Stimulated activated naive CD8-positive, alpha-beta T cell treated with anti-CD3 and anti-CD28 coated beads, Interleukin-15, Interleukin-2, amounts not matched to agents 100 U/mL and 50 U/mL, for 24 hours (primary cell): Measurements from ENCODE around the gene NAGPA.

Source experiments
- ATAC-seq: fragments of 150-1000 bp; cut with Tn5 transposase; one replicate; pipeline ENCODE4 v1.10.0; 2021
- DNase-seq: peaks from one replicate; pipeline ENCODE4 v3.0.0; 2021

Gene NAGPA

DNA sequence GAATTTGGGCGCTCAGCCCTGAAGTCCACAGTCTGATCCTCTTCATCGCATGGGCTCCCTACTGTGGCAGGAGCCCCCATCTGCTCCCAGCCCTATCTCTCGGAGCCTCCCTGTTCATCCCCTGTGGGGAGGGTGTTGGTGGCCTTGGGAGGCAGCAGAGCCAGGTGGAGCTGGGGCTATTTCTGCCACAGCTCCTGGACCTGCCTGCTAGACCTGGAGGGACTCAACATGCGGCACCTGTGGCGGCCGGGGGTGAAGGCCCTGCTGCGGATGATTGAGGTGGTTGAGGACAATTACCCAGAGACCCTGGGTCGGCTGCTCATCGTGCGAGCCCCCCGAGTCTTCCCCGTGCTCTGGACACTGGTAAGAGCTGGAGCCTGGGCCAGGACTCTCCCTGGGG is 30.5 kb downstream of the NAGPA start:
- no peak for ATAC-seq
- DNase-seq = no peak

DNA sequence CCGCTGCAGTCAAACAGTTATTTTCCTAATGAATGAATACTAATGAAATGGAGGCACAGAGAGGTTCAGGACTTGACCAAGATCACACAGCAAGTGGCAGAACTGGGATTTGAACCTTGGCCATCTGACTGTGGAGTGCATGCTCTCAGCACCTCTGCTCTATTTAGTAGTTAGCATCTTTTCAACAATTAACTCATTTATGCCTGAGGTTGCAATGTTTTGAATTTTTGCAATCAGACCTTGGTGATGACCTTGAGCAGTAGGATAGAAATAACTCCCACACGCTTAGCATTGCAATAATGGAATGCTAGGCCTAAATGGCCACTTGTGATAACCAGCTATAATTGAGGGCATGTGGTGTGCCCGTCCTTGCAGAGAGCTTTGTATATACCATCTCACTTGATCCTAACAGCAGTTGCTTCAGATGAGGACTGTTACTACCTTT is 31.0 kb downstream of the NAGPA start:
- ATAC-seq (no peak), DNase-seq (no peak)

DNA sequence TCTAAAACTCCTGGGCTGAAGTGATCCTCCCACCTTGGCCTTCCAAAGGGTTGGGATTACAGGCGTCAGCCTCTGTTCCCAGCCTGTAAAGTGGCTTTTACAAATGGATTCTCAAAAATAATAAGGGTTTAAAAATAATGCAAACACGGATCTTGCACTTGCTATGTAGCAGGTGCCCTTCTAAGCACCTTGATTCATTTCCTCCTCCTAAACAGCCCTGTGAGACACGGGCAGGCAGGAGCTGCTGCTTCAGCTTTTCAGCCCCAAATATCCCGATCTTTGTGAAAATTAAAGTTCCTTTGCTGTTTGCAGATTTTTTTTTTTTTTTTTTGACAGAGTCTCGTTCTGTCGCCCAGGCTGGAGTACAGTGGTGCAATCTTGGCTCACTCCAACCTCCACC is 31.7 kb downstream of the NAGPA start:
- ATAC-seq = no peak
- DNase-seq = no peak

DNA sequence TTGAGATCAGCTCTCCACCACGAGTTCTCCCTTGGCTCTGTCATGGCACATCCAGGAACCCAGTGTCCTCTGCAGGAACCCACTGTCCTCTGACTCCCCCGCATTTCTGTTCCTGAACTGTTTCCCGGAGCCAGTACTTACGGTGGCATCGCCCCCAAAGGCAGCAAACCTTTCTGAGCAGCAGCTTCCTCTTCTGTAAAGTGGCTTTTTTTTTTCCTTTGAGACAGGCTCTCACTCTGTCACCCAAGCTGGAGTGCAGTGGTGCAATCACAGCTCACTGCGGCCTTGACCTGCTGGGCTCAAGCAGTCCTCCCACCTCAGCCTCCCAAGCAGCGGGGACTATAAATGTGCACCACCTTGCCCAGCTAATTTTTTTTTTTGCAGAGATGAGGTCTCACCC is 32.2 kb downstream of the NAGPA start:
- no peak for ATAC-seq

DNA sequence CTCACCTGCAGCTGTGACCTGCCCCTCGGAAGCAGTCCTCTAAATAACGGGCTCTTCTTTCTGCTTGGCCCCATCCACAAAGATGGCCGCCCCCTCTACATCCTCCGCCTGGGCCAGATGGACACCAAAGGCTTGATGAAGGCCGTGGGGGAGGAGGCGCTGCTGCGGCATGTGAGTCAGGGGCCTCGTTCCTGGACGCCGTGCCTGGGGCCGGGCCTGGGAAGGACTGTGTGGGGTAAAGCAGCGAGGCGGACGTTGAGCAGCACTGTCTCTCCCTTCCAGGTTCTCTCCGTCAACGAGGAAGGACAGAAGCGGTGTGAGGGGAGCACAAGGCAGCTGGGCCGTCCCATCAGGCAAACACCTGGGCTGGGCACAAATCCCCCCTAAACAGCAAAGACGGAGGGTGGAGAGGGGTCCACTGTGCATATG is 33.1 kb downstream of the NAGPA start:
- DNase-seq (no peak), ATAC-seq (no peak)

More for the DNA sequence above, 32.2 kb downstream of the NAGPA start:
- DNase-seq = no peak

DNA sequence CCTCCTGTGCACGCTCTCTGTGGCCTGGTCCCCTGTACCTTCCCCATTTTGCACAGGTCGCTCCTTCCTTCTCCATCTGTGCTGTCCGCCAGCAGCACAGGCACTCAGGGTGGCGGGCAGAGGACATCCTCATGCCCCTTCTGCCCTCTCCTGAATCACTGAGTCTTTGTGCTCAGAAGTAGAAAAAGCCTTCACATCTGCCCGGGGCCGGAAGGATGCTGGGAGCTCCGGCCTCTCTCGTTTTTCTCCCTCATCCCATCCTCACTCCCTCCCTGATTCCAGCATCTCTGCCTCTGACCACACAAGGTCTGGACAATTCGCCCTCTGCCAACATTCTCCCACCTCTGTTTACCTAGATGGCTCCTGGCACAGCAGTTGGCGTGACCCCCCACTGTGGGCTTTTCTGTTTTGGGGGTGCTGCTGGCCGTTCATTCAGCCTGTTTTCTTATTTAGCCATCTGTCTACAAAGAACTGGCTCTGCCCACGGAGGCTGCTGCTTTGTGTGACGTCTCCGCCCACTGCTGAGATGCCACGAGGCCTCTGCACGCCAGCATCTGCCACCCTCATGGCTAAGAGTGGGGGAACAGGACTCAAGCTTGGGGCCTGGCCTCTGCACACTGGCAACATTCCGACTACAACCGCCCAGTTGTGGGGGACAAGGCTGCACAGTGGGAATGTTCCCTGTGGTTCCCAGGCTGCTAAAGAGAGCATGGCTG is 38.9 kb downstream of the NAGPA start:
- DNase-seq = no peak
- ATAC-seq = no peak

DNA sequence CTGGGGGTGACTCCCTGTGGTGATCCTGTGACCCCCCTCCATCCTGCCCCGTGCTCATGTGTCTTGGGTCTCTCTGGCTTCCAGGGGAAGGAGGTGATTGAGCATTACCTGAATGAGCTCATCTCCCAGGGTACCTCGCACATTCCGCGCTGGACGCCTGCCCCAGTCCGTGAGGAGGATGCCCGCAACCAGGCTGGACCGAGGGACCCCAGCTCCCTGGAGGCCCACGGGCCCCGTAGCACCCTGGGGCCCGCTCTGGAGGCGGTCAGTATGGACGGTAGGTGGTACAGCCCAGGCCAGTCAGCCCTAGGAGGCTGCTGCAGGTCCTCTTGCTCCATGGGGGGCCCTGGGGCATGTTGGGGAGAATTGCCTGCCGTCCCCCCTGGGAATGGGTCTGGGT is 42.0 kb downstream of the NAGPA start:
- no peak for ATAC-seq
- DNase-seq = no peak

DNA sequence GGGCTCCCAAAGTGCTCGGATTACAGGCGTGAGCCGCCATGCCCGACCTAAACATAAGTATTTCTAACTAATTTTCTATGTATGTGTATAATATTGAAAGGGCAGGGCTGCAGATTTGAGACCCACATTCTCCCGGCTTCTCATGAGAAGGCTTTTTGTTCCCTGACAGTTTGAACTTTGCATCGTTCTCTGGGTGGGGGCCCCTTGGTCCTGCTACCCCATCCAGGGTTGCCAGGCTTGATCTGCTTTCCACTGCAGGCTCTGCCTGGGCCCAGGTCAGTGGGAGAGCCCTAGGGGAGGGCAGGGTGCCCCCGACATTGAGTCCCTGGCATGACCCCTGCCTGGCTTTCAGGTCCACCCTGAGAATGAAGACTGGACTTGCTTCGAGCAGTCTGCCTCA is 43.3 kb downstream of the NAGPA start:
- no peak for ATAC-seq

DNA sequence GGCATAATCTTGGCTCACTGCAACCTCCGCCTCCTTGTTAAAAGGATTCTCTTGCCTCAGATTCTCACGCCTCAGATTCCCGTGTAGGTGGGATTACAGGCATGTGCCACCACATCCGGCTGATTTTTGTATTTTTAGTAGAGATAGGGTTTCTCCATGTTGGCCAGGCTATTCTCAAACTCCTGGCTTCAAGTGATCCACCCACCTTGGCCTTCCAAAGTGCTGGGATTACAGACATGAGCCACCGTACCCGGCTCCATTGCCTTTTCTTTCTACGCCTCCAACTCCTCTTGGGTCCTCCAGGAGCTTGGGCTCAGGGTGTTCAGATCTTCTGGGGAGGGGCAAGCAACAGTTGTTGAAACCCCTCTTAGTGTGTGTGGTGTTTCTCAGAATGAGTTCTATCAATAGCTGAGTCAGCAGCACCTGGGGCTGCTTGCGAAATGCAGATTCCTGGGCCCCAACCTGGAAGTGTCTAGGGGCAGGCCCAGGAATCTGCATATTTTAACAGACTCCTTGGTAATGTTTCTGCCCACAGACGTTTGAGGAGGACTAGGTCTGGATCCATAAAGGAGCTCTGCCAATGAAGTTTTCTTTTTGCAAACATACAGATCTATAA is 44.2 kb downstream of the NAGPA start:
- DNase-seq (no peak), ATAC-seq (no peak)

More for the DNA sequence above, 43.3 kb downstream of the NAGPA start:
- no peak for DNase-seq

DNA sequence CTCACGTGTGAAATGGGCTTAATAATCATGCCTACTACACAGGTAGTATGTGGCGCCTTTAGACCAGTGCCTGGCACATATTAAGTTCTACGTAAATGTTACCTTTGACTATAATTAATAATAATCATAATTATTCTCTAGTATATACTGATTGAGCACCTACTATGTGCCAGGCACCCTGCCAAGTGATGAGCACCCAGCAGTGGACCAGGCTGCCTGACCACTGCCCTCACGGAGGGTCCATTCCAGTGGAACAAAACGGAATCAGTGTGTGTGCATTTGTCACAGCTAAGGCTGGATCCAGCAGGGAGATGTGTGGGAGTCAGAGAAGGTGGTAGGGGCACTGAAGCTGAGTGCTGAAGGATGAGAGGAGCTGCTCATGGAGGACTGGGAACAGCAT is 45.1 kb downstream of the NAGPA start:
- no peak for ATAC-seq
- no peak for DNase-seq

DNA sequence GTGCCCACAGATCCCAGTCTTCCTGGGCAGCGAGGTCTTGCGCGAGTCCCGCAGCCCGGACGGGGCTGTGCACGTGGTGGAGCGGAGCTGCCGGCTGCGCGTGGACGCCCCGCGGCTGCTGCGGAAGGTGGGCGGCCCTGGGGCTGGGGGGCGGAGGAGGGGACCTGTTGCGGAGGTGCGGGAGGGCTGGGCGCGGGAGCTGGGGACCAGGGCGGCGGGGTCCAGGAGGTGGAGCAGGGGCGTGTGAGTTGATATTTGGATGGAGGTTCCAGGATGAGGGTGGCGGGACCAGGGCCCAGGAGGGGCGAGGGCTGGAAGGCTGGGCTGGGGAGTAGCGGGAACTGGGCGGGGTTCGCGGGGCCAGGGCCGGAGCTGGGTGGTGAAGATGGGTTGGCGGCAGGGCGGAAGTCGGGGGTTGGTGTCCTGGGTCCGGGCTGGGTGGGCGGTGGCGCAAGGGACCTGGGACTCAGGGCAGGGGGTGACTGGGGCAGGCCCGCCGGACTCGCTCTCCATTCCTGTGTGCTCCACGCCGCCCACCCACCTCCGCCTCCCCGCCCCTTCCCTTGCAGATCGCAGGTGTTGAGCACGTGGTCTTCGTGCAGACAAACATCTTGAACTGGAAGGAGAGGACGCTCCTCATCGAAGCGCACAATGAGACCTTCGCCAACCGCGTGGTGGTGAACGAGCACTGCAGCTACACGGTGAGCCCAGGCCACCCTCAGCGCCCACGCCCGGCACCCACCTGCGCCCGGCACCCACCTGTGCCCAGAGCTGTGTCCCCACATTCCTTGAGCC is 46.0 kb downstream of the NAGPA start:
- ATAC-seq = no peak
- DNase-seq = no peak

DNA sequence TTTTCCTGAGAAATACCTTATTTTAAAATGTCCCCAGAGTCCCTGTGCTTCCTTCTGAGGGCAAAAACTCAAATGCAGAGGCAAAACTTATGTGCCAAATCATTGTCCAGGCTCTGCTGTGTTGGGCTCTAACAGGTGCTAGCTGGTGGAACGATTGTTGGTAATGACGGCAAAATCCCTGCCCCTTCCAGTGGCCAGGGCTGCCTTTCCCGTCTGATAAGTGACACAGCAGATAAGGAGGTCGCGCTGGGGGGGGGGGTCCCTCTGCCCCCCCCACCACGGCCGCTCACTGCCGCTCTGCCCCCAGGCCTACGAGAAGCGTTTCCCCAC is 46.5 kb downstream of the NAGPA start:
- DNase-seq (no peak), ATAC-seq (no peak)

DNA sequence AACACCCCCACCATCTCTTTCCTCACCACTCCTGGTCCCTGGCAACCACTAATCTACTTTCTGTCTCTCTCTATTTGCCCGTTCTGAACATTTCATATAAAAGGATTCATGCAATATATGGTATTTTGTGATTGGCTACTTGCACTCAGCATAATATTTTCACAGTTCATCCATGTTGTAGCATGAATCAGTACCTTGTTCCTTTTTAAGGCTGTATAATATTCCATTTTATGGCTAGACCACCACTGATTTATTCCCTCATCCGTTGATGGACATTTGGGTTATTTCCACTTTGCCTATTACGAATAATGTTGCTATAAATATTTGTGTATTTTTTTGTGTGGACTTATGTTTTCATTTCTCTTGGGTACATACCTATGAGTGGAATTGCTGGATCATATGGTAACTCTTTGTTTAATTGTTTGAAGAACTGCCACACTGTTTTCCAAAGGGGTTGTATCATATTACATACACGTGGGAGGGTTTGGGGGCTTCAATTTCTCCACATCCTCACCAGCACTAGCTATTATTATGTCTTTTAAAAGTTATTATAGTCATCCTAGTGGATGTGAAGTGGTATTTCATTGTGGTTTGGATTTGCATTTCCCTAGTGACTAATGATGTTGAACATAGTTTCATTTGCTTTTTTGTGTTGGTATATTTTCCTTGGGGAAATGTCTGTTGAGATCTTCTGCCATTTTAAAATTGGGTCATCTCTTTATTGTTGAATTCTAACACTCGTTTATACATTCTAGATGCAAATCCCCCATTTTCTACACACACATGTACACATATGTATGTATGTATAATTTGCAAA is 49.4 kb downstream of the NAGPA start:
- peak; percentile 43 for ATAC-seq

DNA sequence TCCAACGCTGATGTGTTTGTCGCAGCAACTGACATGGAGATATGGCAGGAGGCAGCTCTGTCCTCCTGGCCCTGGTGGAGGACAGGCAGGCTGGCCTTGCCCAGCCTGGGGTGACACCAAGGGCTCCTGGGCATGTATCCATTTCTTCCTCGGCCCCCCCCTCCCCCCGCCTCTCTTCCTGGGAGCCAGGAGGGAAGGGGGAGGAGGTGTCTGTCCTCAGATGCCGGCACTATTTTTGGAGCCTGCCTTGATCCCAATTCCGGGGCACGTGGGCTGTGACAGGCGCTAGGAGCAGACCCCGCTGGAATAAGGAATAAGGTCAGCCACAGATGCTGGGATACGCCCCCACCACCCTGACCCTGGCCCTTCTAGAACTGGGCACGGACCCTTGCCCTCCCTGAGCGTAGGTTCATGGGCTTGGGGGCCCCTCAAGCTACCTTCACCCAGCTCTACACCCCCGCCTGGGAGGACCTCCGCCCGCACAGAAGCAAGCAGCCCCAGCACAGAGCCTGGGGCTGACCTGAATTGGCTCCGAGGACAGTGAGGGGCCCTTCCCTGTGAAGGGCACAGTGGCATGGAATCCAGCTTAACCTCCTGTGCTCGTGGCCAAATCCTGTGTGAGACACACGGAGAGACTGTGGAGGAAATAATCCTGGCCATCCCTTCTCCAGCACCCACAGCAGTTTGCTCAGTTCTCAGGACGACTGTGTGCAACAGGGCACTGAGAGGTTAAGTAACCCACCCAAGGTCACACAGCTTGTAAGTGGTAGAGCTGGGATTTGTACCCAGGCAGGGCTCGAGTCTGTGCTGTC is 51.5 kb downstream of the NAGPA start:
- DNase-seq (no peak), ATAC-seq (no peak)

More for the DNA sequence above, 49.4 kb downstream of the NAGPA start:
- DNase-seq = no peak

DNA sequence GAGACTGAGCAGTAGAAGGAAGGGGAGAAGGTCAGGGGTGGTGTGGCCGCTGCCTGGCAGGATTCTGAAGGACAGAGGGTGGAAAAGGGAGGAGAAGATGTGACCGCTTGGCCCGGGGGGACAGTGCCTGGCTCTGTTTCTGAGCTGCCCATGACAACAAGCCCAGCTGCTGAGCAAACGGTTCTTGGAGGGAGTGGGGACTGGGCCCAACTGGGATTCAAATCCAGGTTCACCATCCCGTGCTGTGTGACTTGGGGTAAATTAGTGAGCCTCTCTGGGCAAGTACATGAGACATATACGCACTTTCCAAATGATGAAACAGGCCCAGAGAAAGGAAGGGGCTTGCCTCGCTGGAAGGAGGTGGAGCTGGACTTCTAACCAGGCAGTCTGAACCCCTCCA is 52.3 kb downstream of the NAGPA start:
- ATAC-seq = no peak
- DNase-seq = no peak

DNA sequence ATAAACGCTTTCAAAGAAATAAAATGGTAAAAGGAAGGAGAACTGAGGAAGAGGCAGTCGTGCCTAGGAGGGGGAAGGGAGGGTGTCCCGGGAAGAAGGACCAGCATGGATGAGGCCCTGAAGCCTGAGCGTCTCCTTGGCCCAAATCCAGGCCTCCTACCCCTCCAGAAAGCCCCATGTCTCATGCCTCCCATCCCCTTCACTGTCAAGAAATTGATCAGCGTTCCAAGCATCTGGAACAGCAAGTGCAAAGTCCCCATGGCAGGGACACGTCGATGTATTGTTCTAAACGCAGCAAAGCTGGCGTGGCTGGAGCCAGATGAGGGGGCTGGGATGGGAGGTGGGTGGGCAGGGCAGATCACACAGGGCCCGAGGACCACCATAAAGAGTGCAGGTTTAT is 53.0 kb downstream of the NAGPA start:
- DNase-seq (no peak), ATAC-seq (no peak)

DNA sequence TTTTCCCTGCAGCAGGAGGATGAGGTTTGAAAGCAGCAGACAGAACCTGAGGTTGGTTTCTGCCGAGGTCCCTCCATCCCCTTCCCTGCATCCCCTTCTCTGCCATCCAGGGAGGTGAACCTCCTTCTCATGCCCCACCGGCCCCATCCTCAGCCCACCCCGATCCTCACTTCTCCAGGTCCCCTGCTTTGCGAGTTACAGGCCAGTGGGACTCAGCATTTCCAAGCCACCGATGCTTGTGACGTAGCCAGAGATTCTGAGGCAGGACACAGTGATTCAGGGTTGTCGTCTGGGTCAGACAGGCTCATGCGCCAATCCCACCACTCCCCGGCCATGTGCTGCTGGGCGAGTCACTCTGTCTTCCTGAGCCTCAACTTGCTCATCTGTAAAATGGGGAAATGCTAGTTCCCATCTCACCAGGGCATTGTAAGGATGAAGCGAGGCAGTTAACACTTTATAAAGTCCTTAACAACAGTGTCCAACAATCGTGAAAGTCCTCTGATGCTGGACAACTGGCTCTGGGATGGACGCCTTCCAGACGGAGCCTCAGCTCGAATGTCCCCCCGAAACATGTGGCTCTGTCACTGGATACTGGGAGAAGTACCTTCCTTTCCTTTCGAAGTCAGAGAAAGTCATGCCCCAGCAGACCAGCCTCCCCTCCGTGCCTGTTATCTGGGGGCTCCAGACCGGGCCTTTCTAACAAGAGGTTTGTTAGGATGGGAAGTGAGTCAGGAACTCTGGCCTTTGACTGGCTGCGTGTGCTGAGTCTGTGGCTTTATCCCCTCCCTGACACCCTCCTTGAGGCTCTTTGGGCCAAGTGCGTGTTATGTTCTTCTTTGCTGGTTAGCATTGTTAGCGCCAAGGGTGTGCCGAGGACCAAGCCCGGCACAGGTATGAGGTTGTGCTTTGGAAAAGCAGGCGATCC is 53.7 kb downstream of the NAGPA start:
- DNase-seq (no peak), ATAC-seq (no peak)

DNA sequence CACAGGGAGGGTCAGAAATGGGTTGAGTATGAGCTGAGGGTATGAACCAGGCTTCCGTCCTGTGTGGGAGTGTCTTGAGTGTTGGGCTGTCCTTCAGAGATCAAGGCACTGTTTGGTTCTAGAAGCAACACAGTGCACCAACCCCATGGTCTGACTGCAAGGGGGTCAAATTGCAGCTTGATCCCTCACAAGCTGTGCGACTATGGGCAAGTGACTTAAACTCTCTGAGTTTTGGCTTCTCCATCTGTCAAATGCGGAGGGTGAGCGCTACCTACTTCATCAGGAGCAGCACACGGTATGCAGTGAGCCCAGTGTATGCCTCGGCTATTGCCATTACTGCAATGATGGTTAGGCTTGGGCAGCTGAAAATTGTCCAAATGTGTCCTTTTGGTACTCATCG is 54.6 kb downstream of the NAGPA start:
- ATAC-seq = no peak
- DNase-seq = no peak

DNA sequence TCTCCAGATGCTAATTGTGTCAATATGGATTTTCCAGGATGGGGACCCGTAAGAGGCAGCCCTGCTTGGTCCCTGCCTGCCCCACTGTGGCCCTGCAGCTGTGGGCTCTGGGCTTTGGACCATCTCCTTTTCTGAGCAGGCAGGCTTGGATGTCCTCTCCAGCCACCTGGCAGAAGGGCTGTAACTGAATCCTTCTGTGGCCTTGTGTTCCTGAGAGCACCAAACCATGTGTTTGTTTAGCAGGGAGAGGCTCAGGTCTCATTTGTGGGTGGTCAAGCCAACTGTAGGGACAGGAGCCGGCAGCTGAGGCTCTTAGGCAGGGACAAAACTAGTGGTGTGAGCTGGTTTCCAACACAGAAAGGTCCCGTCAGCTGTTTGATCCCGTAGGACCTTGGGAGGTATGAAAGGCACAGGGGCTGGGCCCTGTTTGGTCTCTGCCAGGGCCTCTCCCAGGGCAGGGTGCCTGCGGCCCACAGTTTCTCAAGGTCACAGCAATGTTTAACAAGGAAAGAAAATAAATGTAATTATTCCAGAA is 57.1 kb downstream of the NAGPA start:
- DNase-seq (no peak), ATAC-seq (no peak)

DNA sequence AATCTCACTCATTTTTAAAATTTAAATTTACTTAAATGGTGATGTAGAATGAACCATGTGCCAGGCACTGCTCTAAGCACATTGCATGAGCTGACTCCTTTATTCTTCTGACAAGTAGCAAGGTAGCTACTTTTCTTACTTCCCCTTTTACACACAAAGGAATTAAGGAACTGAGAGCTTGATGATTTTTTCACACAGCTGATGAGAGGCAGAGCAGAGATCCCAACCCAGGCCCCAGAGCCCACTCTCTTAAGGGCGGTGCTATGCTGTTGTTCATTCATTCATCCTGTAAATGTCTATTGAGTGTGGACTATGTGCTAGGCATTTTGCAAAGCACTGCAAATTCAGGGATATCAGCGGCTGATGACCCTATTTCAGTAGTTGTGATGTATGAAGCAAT is 57.7 kb downstream of the NAGPA start:
- DNase-seq (no peak), ATAC-seq (no peak)
